Activated naive CD8-positive, alpha-beta T cell treated with anti-CD3 and anti-CD28 coated beads for 36 hours (primary cell): ENCODE results near the gene PCDHA6. TPM values are rescaled to one million over a fixed set of nuclear protein-coding genes. Genes with fewer than 3 reads are reported as not detected.
"Not testable (repeated sequence)": the region's sequence is repeated elsewhere in the genome, so short reads cannot be mapped to it uniquely, and the experiment has no call there.

ENCODE experiments used
- DNase-seq: peaks from one replicate; pipeline ENCODE4 v3.0.0; 2021
- H3K27ac Mint-ChIP-seq: one replicate; pipeline ENCODE4 v1.8.0; 2022; ENCODE audit warnings: mild to moderate bottlenecking, moderate library complexity, mixed read lengths
- H3K27me3 Mint-ChIP-seq: one replicate; pipeline ENCODE4 v1.8.0; 2022; ENCODE audit warnings: mild to moderate bottlenecking, mixed read lengths
- H3K36me3 Mint-ChIP-seq: one replicate; pipeline ENCODE4 v1.8.0; 2021; ENCODE audit warnings: mild to moderate bottlenecking, mixed read lengths
- H3K4me1 Mint-ChIP-seq: one replicate; pipeline ENCODE4 v1.8.0; 2021; ENCODE audit warnings: mixed read lengths
- H3K4me3 Mint-ChIP-seq: one replicate; pipeline ENCODE4 v1.8.0; 2022; ENCODE audit warnings: mild to moderate bottlenecking, moderate library complexity, mixed read lengths
- H3K9me3 Mint-ChIP-seq: one replicate; pipeline ENCODE4 v1.8.0; 2022; ENCODE audit warnings: mixed read lengths
- total RNA-seq, 2 experiments: library from RNA; stranded (reverse); gene quantifications; one replicate each; pipeline ENCODE4 v1.2.3, GENCODE V29; 2021

The PCDHA6 gene
- total RNA-seq, 2 experiments from 2014 or later = not detected

- Mint-ChIP-seq H3K36me3 (peaks cover 23% of the 10 kb centered on the region), H3K27me3 (peaks cover 50% of the 10 kb centered on the region), H3K9me3 (peaks cover 32% of the 10 kb centered on the region)
- DNase-seq, H3K4me1 Mint-ChIP-seq, H3K4me3 Mint-ChIP-seq, H3K27ac Mint-ChIP-seq: not testable (repeated sequence)
Measured at GRCh38 chr5:140802381-140802780, 25.4 kb upstream of the PCDHA6 start.

DNA sequence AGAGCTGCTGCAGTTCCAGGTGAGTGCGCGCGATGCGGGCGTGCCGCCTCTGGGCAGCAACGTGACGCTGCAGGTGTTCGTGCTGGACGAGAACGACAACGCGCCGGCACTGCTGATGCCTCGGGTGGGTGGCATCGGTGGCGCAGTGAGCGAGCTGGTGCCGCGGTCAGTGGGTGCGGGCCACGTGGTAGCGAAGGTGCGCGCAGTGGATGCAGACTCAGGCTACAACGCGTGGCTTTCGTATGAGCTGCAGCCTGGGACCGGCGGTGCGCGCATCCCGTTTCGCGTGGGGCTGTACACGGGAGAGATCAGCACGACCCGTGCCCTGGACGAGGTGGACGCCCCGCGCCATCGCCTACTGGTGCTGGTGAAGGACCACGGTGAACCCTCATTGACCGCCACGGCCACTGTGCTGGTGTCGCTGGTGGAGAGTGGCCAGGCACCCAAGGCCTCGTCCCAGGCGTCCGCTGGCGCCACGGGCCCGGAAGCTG is 24.9 kb upstream of the PCDHA6 start:
- H3K36me3 Mint-ChIP-seq = peaks cover 25% of the 10 kb centered on the region
- peaks cover 54% of the 10 kb centered on the region for H3K27me3 Mint-ChIP-seq
- no peak overlapping the region for H3K27ac Mint-ChIP-seq
- peaks cover 35% of the 10 kb centered on the region for H3K9me3 Mint-ChIP-seq
- H3K4me1 Mint-ChIP-seq = no peaks in the 10 kb centered on the region
- no peak overlapping the region for H3K4me3 Mint-ChIP-seq
- DNase-seq = no peak

GRCh38 chr5:140806834-140807775 is 20.7 kb upstream of the PCDHA6 start, which contains the start of gene PCDHA4:
Gene PCDHA4 (plus strand): TSS chr5:140807068.
- H3K27ac Mint-ChIP-seq = no peak within 1 kb of the TSS
- peaks cover 13% of the 10 kb centered on the region for H3K36me3 Mint-ChIP-seq

DNA sequence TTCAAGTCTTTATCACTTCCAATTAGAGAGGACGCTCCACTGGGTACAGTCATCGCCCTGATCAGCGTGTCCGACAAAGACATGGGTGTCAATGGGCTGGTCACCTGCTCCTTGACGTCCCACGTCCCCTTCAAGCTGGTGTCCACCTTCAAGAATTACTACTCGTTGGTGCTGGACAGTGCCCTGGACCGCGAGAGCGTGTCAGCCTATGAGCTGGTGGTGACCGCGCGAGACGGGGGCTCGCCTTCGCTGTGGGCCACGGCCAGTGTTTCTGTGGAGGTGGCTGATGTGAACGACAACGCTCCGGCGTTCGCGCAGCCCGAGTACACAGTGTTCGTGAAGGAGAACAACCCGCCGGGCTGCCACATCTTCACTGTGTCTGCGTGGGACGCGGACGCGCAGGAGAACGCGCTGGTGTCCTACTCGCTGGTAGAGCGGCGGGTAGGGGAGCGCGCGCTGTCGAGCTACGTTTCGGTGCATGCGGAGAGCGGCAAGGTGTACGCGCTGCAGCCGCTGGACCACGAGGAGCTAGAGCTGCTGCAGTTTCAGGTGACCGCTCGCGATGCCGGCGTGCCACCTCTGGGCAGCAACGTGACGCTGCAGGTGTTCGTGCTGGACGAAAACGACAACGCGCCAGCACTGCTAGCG is 19.4 kb upstream of the PCDHA6 start:
- not testable (repeated sequence) for H3K27ac Mint-ChIP-seq, H3K4me3 Mint-ChIP-seq, H3K4me1 Mint-ChIP-seq, DNase-seq
- Mint-ChIP-seq H3K27me3 (peaks cover 46% of the 10 kb centered on the region), H3K36me3 (peaks cover 12% of the 10 kb centered on the region), H3K9me3 (peaks cover 46% of the 10 kb centered on the region)

More at GRCh38 chr5:140806834-140807775, 20.7 kb upstream of the PCDHA6 start, which contains the start of gene PCDHA4:
- DNase-seq = no peak
- H3K4me3 Mint-ChIP-seq = no peak within 1 kb of the TSS
- peaks cover 38% of the 10 kb centered on the region for H3K27me3 Mint-ChIP-seq
- H3K9me3 Mint-ChIP-seq = peaks cover 42% of the 10 kb centered on the region
- H3K4me1 Mint-ChIP-seq = no peaks in the 10 kb centered on the region

DNA sequence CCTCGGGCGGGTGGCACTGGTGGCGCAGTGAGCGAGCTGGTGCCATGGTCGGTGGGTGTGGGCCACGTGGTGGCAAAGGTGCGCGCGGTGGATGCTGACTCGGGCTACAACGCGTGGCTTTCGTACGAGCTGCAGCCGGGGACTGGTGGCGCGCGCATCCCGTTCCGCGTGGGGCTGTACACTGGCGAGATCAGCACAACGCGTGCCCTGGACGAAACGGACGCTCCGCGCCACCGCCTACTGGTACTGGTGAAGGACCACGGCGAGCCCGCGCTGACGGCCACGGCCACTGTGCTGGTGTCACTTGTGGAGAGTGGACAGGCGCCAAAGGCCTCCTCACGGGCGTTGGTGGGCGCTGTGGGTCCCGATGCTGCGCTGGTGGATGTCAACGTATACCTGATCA is 18.9 kb upstream of the PCDHA6 start:
- Mint-ChIP-seq H3K27ac (no peak overlapping the region), H3K4me3 (no peak overlapping the region), H3K27me3 (peaks cover 42% of the 10 kb centered on the region), H3K9me3 (peaks cover 41% of the 10 kb centered on the region), H3K36me3 (peaks cover 10% of the 10 kb centered on the region), H3K4me1 (no peaks in the 10 kb centered on the region)
- DNase-seq = no peak

- H3K4me3 Mint-ChIP-seq = no peak within 1 kb of the TSS
- no peaks in the 10 kb centered on the region for H3K4me1 Mint-ChIP-seq
- H3K36me3 Mint-ChIP-seq = peaks cover 5% of the 10 kb centered on the region
- H3K27me3 Mint-ChIP-seq = peaks cover 24% of the 10 kb centered on the region
- H3K9me3 Mint-ChIP-seq = peaks cover 9% of the 10 kb centered on the region
- no peak within 1 kb of the TSS for H3K27ac Mint-ChIP-seq
- no peak for DNase-seq
Measured at GRCh38 chr5:140821375-140822280, 6.1 kb upstream of the PCDHA6 start, which contains the start of gene PCDHA5. Gene PCDHA5 (plus strand): TSS chr5:140821613.

- Mint-ChIP-seq H3K36me3 (peaks cover 7% of the 10 kb centered on the region), H3K4me3 (no peak overlapping the region)
Measured at GRCh38 chr5:140822281-140822629, 5.5 kb upstream of the PCDHA6 start.

GRCh38 chr5:140822969-140823368 is 4.8 kb upstream of the PCDHA6 start:
- peaks cover 17% of the 10 kb centered on the region for H3K9me3 Mint-ChIP-seq
- not testable (repeated sequence) for H3K4me3 Mint-ChIP-seq, DNase-seq, H3K27ac Mint-ChIP-seq, H3K4me1 Mint-ChIP-seq
- peaks cover 11% of the 10 kb centered on the region for H3K36me3 Mint-ChIP-seq
- H3K27me3 Mint-ChIP-seq = peaks cover 36% of the 10 kb centered on the region

More at GRCh38 chr5:140822281-140822629, 5.5 kb upstream of the PCDHA6 start:
- no peak for DNase-seq
- peaks cover 14% of the 10 kb centered on the region for H3K9me3 Mint-ChIP-seq
- no peak overlapping the region for H3K27ac Mint-ChIP-seq
- H3K4me1 Mint-ChIP-seq = no peaks in the 10 kb centered on the region
- H3K27me3 Mint-ChIP-seq = peaks cover 30% of the 10 kb centered on the region

- no peaks in the 10 kb centered on the region for H3K4me1 Mint-ChIP-seq
- peaks cover 21% of the 10 kb centered on the region for H3K9me3 Mint-ChIP-seq
- peaks cover 41% of the 10 kb centered on the region for H3K27me3 Mint-ChIP-seq
- DNase-seq = no peak
- no peak overlapping the region for H3K4me3 Mint-ChIP-seq
- no peak overlapping the region for H3K27ac Mint-ChIP-seq
- peaks cover 13% of the 10 kb centered on the region for H3K36me3 Mint-ChIP-seq
Measured at GRCh38 chr5:140823475-140823874, 4.3 kb upstream of the PCDHA6 start.

DNA sequence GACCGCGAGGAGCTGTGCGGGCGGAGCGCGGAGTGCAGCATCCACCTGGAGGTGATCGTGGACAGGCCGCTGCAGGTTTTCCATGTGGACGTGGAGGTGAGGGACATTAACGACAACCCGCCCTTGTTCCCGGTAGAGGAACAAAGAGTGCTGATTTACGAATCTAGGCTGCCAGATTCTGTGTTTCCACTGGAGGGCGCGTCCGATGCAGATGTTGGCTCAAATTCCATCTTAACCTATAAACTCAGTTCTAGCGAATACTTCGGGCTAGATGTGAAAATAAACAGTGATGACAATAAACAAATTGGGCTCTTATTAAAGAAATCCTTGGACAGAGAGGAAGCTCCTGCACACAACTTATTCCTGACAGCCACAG is 590 bp downstream of the PCDHA6 start:
- H3K27ac Mint-ChIP-seq = no peak overlapping the region
- H3K4me1 Mint-ChIP-seq = no peaks in the 10 kb centered on the region
- peaks cover 69% of the 10 kb centered on the region for H3K27me3 Mint-ChIP-seq
- no peak overlapping the region for H3K4me3 Mint-ChIP-seq
- H3K9me3 Mint-ChIP-seq = peaks cover 25% of the 10 kb centered on the region
- no peak for DNase-seq
- H3K36me3 Mint-ChIP-seq = peaks cover 20% of the 10 kb centered on the region

- Mint-ChIP-seq H3K36me3 (peaks cover 25% of the 10 kb centered on the region), H3K9me3 (peaks cover 35% of the 10 kb centered on the region), H3K27me3 (peaks cover 82% of the 10 kb centered on the region)
- not testable (repeated sequence) for DNase-seq, H3K4me1 Mint-ChIP-seq, H3K27ac Mint-ChIP-seq, H3K4me3 Mint-ChIP-seq
Measured at GRCh38 chr5:140829511-140830501, 2.0 kb downstream of the PCDHA6 start.

DNA sequence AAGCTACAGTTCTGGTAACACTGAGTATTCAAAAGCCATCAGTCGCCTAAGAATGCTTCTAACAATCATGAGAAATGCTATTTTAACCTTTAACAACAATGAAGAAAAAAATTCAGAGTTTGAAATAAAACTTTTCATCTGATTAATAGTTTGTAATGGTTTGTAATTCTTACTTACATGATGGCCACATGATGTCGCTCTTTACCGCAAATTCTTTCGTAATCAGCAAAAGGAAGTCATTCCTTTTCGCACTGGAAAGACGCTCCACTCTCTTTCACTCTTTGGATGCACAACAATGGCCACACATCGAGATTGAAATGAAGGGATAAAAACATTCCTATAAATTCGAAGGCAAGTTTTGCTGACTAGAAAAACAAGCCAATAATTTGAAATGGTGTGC is 6.2 kb downstream of the PCDHA6 start, which contains the start of gene PCDHA7:
Gene PCDHA7, plus strand, starts transcription at position 277 of the 400 bp plus-strand sequence. Its CDS starts 115 bp downstream, at position 392.
- Mint-ChIP-seq H3K36me3 (peaks cover 13% of the 10 kb centered on the region), H3K4me3 (no peak within 1 kb of the TSS), H3K27ac (no peak within 1 kb of the TSS), H3K4me1 (no peaks in the 10 kb centered on the region), H3K9me3 (peaks cover 21% of the 10 kb centered on the region), H3K27me3 (peaks cover 68% of the 10 kb centered on the region)
- no peak for DNase-seq

DNA sequence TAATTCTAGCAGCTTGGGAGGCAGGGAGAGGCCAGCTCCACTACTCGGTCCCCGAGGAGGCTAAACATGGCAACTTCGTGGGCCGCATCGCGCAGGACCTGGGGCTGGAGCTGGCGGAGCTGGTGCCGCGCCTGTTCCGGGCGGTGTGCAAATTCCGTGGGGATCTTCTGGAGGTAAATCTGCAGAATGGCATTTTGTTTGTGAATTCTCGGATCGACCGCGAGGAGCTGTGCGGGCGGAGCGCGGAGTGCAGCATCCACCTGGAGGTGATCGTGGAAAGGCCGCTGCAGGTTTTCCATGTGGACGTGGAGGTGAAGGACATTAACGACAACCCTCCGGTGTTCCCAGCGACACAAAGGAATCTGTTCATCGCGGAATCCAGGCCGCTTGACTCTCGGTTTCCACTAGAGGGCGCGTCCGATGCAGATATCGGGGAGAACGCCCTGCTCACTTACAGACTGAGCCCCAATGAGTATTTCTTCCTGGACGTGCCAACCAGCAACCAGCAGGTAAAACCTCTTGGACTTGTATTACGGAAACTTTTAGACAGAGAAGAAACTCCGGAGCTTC is 6.8 kb downstream of the PCDHA6 start:
- not testable (repeated sequence) for H3K4me3 Mint-ChIP-seq, H3K4me1 Mint-ChIP-seq, H3K27ac Mint-ChIP-seq, DNase-seq, H3K36me3 Mint-ChIP-seq
- H3K9me3 Mint-ChIP-seq = peaks cover 17% of the 10 kb centered on the region
- peaks cover 66% of the 10 kb centered on the region for H3K27me3 Mint-ChIP-seq
